ENCODE data around the gene CALD1.

Gene CALD1

GRCh38 chr7:134896073-134896472 is 116.6 kb downstream of the CALD1 start:
- no peak for DNase-seq (ENCODE audit: low read depth)

GRCh38 chr7:134897936-134898335 is 118.5 kb downstream of the CALD1 start:
- no peak for DNase-seq (ENCODE audit: low read depth)

- DNase-seq (ENCODE audit: low read depth), result no peak
Measured at GRCh38 chr7:134899729-134900128, 120.3 kb downstream of the CALD1 start.

- no peak for DNase-seq (ENCODE audit: low read depth)
Measured at GRCh38 chr7:134900166-134900982, 120.9 kb downstream of the CALD1 start.

GRCh38 chr7:134901389-134902020 is 122.1 kb downstream of the CALD1 start:
- no peak for DNase-seq (ENCODE audit: low read depth)

- no peak for DNase-seq (ENCODE audit: low read depth)
Measured at GRCh38 chr7:134902058-134902457, 122.6 kb downstream of the CALD1 start.

GRCh38 chr7:134903073-134903790 is 123.8 kb downstream of the CALD1 start:
- DNase-seq (ENCODE audit: low read depth), result no peak

- no peak for DNase-seq (ENCODE audit: low read depth)
Measured at GRCh38 chr7:134905375-134905774, 125.9 kb downstream of the CALD1 start.

GRCh38 chr7:134907000-134907399 is 127.6 kb downstream of the CALD1 start:
- DNase-seq (ENCODE audit: low read depth), result no peak

GRCh38 chr7:134907639-134908038 is 128.2 kb downstream of the CALD1 start:
- no peak for DNase-seq (ENCODE audit: low read depth)

- DNase-seq (ENCODE audit: low read depth), result no peak
Measured at GRCh38 chr7:134908289-134908688, 128.9 kb downstream of the CALD1 start.

- DNase-seq (ENCODE audit: low read depth), result no peak
Measured at GRCh38 chr7:134910214-134910890, 130.9 kb downstream of the CALD1 start.

GRCh38 chr7:134910968-134911367 is 131.5 kb downstream of the CALD1 start:
- no peak for DNase-seq (ENCODE audit: low read depth)

- DNase-seq (ENCODE audit: low read depth), result no peak
Measured at GRCh38 chr7:134916171-134916883, 136.9 kb downstream of the CALD1 start.

GRCh38 chr7:134919240-134919641 is 139.8 kb downstream of the CALD1 start:
- no peak for DNase-seq (ENCODE audit: low read depth)

GRCh38 chr7:134920026-134920753 is 140.8 kb downstream of the CALD1 start:
- DNase-seq (ENCODE audit: low read depth), result no peak

GRCh38 chr7:134922720-134923704 is 143.6 kb downstream of the CALD1 start:
- DNase-seq (ENCODE audit: low read depth), result no peak

GRCh38 chr7:134925766-134926165 is 146.3 kb downstream of the CALD1 start:
- no peak for DNase-seq (ENCODE audit: low read depth)

- no peak for DNase-seq (ENCODE audit: low read depth)
Measured at GRCh38 chr7:134926396-134926795, 147.0 kb downstream of the CALD1 start.

GRCh38 chr7:134927076-134927475 is 147.6 kb downstream of the CALD1 start:
- DNase-seq (ENCODE audit: low read depth), result no peak

Data from activated T-cell treated with anti-CD3 and anti-CD28 coated beads for 1 hour (primary cell).